Measurements from ENCODE around the gene FANCD2OS. TPM values are rescaled to one million over a fixed set of nuclear protein-coding genes. Genes with fewer than 3 reads are reported as not detected.

The FANCD2OS gene
- total RNA-seq, 1 experiment from 2014 or later, result not detected

DNA sequence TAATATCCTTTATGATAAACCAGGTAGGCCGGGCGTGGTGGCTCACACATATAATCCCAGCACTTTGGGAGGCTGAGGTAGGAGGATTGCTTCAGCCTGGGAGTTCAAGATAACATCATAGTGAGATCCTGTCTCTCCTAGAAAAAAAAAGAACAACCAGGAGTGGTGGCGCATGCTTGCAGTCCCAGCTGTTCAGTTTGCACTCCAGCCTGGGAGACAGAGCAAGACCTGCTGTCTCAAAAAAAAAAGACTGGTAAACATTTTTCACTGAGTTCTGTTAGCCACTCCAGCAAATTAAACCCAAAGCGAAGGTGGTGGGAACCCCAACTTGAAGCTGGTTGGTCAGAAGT is 47.0 kb upstream of the FANCD2OS start:
- H4K20me1 ChIP-seq (ENCODE audit: control insufficient read depth, insufficient read depth, insufficient read length), result no peaks in the 10 kb centered on the region
- no peak overlapping the region for H2AFZ ChIP-seq (ENCODE audit: low read length)
- no peaks in the 10 kb centered on the region for H3K4me1 ChIP-seq (ENCODE audit: insufficient read depth, low read length)
- no peaks in the 10 kb centered on the region for H3K4me1 Mint-ChIP-seq
- no CpG with 5 or more reads among the region's 4 CpGs for WGBS (ENCODE audit: extremely low coverage, insufficient read length, low lambda C conversion rate)
- no peaks in the 10 kb centered on the region for H3K79me2 ChIP-seq (ENCODE audit: insufficient read depth, low read length)
- H3K27me3 Mint-ChIP-seq (ENCODE audit: low read depth), result no peaks in the 10 kb centered on the region
- H3K9me3 Mint-ChIP-seq, result no peaks in the 10 kb centered on the region
- peaks cover 19 to 41% (median 29%) of the 10 kb centered on the region in 3 experiments; a peak in 6 of 7 replicates for H3K36me3 Mint-ChIP-seq (ENCODE audit: insufficient read depth in 1 of 3, low read depth in 3 of 3)
- no peak overlapping the region for H2AK5ac ChIP-seq (ENCODE audit: insufficient read length, low read length)
- H3K9ac ChIP-seq (ENCODE audit: extremely low read depth, insufficient read length, low read length), result no peak overlapping the region
- H4K8ac ChIP-seq (replicated peaks; ENCODE audit: insufficient read length, low read depth, low read length), result no peak overlapping the region
- no peaks in the 10 kb centered on the region for H3K9me3 ChIP-seq (ENCODE audit: control insufficient read depth, low read depth, low read length)
- no peak overlapping the region for H3T11ph ChIP-seq (ENCODE audit: low read length)
- H2BK20ac ChIP-seq (ENCODE audit: low read depth, low read length, poor library complexity, severe bottlenecking), result no peak overlapping the region
- H2BK12ac ChIP-seq (ENCODE audit: insufficient read length, low read depth, low read length), result no peak overlapping the region
- no peak overlapping the region for H3K4ac ChIP-seq (ENCODE audit: low read depth, low read length)
- no peak overlapping the region for H3K27ac ChIP-seq (ENCODE audit: insufficient read length, low read depth, low read length)
- H2BK15ac ChIP-seq (ENCODE audit: low read depth, low read length), result no peak overlapping the region
- no peak overlapping the region for H4K91ac ChIP-seq (ENCODE audit: insufficient read length, low read depth, low read length)
- no peak overlapping the region for H4K5ac ChIP-seq (ENCODE audit: insufficient read length, low read depth, low read length)
- H3K27ac Mint-ChIP-seq, result 0 out of 7 replicates have a peak overlapping the region, but pooled peaks of 1 of the 3 experiments have one; percentile 28
- no peak overlapping the region for H3K4me3 Mint-ChIP-seq
- H3K23ac ChIP-seq (ENCODE audit: insufficient read length, low read depth, low read length), result no peak overlapping the region
- no peak overlapping the region for H3K4me2 ChIP-seq (ENCODE audit: insufficient read depth, insufficient read length, low read length)
- no peak overlapping the region for H3K14ac ChIP-seq (ENCODE audit: insufficient read depth, low read length)
- H3K27me3 ChIP-seq (ENCODE audit: insufficient read depth, low read length), result no peaks in the 10 kb centered on the region
- H3K79me1 ChIP-seq (ENCODE audit: insufficient read depth, low read depth, low read length, poor library complexity, severe bottlenecking), result no peaks in the 10 kb centered on the region
- DNase-seq, result no peak
- TF ChIP-seq, protein P1, sequence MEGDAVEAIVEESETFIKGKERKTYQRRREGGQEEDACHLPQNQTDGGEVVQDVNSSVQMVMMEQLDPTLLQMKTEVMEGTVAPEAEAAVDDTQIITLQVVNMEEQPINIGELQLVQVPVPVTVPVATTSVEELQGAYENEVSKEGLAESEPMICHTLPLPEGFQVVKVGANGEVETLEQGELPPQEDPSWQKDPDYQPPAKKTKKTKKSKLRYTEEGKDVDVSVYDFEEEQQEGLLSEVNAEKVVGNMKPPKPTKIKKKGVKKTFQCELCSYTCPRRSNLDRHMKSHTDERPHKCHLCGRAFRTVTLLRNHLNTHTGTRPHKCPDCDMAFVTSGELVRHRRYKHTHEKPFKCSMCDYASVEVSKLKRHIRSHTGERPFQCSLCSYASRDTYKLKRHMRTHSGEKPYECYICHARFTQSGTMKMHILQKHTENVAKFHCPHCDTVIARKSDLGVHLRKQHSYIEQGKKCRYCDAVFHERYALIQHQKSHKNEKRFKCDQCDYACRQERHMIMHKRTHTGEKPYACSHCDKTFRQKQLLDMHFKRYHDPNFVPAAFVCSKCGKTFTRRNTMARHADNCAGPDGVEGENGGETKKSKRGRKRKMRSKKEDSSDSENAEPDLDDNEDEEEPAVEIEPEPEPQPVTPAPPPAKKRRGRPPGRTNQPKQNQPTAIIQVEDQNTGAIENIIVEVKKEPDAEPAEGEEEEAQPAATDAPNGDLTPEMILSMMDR (conservative IDR thresholded peaks at IDR 0.05), result no peak
- no peak overlapping the region for H3K18ac ChIP-seq (ENCODE audit: insufficient read length, low read depth, low read length)
- H2BK120ac ChIP-seq (ENCODE audit: low read depth, low read length, poor library complexity, severe bottlenecking), result no peak overlapping the region
- H3K23me2 ChIP-seq (ENCODE audit: insufficient read length, low read depth, low read length, poor library complexity, severe bottlenecking), result no peaks in the 10 kb centered on the region
- H2BK5ac ChIP-seq (ENCODE audit: insufficient read length, low read length), result no peak overlapping the region
- no peak overlapping the region for H3K56ac ChIP-seq (ENCODE audit: insufficient read length, low read depth, low read length)

All from H9 (cell line).